DLD1 (cell line): ENCODE data around the gene JMJD1C.

Experiments
- in situ Hi-C: cut with HindIII; loops from 2 replicates; pipeline ENCODE4 v1.10.0; 2017; ENCODE audit warnings: low sequenced_read_pairs

JMJD1C gene

GRCh38 chr10:63265222-63265617, 200.6 kb downstream of the JMJD1C start:
- in situ Hi-C loops: no loop called here

- in situ Hi-C loops: no loop called here
Observed at GRCh38 chr10:63264617-63265221, 201.1 kb downstream of the JMJD1C start.

DNA sequence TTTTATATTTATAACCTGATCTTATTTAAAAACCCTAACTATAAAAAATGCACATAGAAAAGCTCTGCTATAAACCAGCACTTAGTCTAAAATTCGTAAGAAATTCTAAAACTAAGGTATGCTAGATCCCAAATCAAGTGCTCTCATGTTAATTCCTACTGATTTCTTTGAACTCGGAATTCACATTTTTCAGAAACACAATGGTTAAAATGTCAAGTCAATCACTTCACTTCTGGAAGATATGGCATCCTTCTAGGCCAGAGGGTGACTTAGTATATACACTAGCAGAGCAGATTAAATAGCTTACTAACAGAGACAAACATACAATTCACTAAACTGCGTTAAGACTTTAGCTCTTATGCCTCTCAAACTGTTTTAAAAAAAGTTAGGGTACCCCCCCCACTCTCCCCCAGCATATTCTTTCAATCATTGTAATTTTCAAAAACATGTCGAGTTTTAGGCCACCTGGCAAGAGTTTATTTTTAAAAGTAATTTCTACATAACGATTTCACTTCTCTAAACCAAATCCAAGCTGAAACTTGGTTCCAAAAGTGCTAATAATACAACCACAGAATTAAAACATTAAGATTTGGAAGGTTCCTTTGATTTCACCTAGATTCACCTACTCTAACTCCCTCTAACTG, 203.2 kb downstream of the JMJD1C start:
- in situ Hi-C loops: no loop called here

DNA sequence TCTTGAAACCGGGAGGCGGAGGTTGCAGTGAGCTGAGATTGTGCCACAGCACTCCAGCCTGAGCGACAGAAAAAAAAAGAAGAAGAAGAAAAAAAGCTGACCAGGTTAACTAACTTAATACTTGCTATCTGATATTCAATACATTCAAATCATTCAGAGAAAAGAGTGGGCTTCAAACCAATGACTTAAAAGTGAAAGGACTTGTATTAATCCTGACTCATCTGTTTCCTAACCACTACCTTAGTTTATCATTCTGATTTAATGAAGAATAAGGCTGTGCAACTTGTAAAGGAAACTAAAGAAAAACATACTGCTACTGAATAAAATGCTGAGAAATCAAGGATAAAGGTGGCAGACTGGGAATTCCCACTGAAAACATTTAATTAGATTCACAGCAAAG, 204.3 kb downstream of the JMJD1C start:
- in situ Hi-C loops: no loop called here

DNA sequence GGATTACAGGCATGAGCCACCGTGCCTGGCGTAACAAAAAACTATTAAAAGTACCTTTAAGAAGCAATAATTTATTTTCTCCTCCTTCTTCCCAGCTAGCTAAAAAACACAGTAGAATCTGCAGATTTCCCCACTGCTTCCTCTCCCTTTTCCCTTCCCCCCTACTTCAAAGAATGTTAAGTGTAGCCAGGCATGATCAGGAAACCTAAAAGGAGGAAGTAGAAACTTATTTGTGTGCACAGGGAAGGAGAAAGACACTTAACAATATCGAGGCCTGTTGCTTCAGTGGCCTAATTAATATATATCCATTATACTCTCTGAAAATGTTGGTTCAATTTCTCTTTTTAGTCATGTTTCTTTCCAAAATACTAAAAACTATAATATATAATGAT, 204.9 kb downstream of the JMJD1C start:
- in situ Hi-C loops: no loop called here

DNA sequence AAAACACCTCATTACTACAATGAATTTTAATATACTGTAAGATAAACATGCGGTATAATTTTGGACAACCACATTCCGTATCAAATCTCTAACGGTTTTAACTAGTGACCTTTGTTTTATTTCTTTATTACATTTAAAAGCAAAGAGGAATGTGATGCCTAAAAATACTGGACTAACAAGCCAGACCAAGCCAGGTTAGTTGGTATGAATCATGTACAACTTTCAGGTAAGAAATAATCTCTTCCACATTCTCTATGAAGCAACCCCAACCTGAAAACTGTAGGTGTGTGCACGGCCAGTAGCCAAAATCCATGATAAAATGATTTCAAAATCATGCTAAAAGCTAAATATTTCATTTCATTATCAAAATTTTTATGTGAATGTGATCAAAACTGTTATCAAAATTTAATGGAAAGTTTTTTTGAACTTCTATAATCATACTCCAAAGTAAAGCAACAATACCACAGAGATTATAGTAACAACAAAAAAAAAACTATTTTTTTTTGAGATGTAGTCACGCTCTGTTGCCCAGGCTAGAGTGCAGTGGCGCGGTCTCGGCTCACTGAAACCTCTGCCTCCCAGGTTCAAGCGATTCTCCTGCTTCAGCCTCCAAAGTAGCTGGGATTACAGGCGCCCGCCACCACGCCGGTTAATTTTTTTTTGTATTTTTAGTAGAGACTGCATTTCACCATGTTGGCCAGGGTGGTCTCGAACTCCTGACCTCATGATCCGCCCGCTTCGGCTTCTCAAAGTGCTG, 205.5 kb downstream of the JMJD1C start:
- in situ Hi-C loops: no loop called here

DNA sequence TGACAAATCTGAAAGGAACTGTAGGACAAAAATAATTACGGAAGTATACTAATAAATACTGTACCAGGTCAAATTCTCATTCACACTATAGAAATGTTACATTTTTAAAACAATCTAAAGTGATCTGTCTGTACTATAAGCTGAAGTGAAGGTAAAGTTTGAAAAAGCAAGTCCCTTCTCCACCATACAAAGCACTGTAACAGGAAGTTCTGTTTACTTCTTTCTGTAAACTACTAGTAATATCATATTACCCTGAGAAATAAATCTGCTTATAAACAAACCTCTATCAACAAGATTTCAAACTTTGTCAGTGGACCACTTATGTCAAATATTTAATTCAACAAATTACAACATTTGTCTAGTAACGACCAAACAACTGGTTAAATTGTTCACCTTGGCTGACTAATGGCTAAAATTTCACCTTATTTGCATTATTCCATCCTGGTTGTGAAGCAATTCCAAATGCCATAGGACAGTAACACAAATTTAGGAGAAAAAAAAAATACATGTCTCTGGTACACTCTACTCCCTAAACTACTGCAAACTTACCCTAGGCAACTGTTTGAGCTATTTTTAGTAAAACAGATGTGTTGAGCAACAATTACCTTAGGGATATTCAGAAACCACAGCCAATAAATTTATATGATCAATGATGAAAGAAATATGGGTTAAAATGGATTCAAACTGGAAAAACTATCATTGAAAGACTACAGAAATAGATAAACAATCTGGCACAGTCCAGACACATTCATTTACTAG, 206.7 kb downstream of the JMJD1C start:
- in situ Hi-C loops: no loop called here

GRCh38 chr10:63257778-63258177, 208.0 kb downstream of the JMJD1C start:
- in situ Hi-C loops: no loop called here

- in situ Hi-C loops: no loop called here
Observed at GRCh38 chr10:63256009-63256773, 209.6 kb downstream of the JMJD1C start.

DNA sequence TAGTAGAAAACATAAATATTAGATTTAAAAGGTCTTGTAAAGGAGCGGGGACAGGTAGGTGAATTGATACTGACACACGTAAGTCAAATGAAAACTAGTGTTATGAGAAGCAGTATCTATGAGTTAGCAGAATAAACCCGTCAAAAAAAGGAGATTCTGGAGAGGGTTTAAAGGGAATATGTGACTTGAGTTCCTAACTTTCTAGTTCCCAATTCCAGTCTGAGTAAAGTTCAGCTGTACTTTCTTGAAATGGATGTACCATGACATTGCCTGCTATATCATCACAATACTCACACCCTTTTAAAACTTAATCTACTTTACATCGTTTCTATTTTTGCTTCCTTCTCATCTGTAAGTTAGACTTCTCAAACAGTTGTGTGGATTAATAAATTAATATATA, 210.5 kb downstream of the JMJD1C start:
- in situ Hi-C loops: no loop called here

DNA sequence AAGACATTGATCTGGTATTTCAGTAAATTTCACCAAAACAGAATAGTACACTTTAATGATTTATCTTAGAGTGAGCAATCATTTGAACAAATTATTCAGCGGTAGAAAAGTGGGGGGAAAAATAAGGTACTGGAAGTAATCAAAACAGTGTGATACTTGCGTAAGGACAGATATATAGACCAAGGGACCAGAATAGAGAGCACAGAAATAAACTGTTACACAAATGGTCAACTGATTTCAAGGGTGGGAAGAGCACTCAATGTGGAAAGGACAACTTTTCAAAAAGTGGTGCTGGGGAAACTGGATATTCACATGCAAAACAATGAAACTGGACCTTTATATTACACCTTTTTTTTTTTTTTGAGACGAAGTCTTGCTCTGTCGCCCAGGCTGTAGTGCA, 212.7 kb downstream of the JMJD1C start:
- in situ Hi-C loops: no loop called here

DNA sequence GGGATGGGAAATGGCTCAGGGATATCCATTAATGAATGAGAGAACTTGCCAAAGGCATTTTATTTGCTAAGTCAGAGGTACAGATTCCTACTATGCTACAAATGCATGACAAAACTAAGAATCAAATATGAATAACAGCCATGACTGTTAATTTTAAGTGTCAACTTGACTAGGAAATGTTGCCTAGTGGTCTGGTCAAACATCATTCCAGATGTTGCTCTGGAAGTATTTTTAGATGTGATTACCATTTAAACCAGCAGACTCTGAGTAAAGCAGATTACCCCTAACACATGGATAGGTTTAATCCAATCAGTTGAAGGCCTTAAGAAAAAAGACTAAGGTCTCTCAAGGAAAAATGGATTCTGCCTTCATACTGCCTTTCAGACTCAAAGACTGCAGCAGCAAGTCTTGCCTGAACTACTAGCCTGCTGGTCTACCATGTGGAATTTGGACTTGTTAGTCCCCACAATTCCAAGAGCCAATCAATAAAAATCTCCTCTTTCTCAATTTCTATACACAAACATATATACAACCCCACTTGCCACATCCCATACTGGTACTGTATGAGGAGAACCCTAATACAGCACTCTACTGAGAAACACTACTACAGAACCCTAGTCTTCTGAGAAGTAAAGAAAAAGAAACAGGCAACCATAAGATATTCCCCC, 213.5 kb downstream of the JMJD1C start:
- in situ Hi-C loops: no loop called here

DNA sequence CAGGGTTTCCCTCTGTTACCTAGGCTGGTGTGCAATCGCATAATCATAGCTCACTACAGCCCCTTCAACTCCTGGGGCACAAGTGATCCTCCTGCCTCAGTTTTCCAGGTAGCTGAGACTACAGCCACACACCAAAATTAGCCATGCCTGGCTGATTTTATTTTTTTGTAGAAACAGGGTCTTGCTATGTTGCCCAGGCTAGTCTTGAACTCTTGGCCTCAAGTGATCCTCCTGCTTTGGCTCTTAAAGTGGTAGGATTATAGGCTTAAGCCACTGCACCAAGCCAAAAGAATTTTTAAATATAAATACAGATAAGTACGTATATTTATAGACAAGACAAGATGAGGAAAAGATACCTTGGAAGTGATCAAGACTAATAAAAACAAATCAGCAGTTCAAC, 215.7 kb downstream of the JMJD1C start:
- in situ Hi-C loops: no loop called here

GRCh38 chr10:63247771-63248170, 218.0 kb downstream of the JMJD1C start:
- in situ Hi-C loops: no loop called here

DNA sequence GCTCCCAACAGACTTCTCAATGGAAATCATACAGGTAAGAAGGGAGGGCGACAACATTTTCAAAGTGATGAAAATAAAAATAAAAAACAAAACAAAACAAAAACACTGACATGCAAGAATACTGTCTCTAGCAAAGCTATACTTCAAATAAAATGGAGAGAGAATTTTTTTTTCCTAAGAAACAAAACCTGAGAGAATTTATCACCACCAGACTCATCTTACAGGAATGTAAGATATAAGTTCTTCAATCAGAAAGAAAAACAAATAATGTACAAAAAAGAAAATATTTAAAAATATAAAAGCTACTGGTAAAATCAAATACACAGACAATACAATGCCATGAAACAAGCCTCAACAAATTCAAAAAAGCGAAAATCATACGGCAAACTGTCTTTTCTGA, 219.4 kb downstream of the JMJD1C start:
- in situ Hi-C loops: no loop called here

- in situ Hi-C loops: no loop called here
Observed at GRCh38 chr10:63241841-63242281, 223.9 kb downstream of the JMJD1C start.

DNA sequence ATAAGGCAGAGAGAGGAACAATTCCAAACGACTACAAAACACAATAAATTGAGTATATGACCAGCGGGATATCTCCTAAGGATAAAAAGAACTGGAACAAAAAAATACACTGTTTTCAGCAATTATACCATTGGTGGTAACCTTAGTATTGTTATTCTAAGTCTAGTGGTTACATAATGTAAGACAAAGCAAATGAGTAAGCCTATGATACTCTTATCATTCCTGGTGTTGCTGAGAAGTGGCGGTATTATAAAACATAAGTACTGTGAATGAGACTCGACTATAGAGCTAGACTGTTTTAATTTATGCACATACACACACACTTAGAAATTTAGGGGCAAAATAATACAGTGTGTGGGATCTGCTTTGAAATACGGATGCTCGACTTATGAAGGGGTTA, 225.0 kb downstream of the JMJD1C start:
- in situ Hi-C loops: no loop called here

DNA sequence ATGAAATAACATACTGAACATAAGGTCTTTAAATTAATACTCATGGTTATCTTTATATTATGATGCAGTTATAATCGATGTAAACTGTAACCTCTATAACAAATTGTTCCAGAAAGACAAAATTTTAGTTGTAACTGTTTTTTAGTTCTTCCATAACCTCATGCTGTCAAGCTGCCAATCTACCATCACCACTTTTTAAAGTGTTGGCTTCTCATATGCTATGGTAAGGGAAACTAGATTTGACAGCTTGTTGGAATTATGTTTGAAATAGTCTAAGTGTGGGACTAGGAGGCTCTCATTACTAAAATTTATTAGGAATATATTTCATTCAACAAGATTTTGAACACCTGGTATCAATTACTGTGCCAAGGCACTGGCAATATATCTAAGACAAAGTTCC, 227.3 kb downstream of the JMJD1C start:
- in situ Hi-C loops: no loop called here

- in situ Hi-C loops: no loop called here
Observed at GRCh38 chr10:63237396-63237795, 228.4 kb downstream of the JMJD1C start.
